ENCODE data around the gene SLITRK2. TPM values are rescaled to one million over a fixed set of nuclear protein-coding genes. Genes with fewer than 3 reads are reported as not detected.
A peak's percentile ranks its signal among the peaks of the same experiment; 100 is the strongest.

SLITRK2 gene
- total RNA-seq, 1 experiment from 2014 or later = 0.07 TPM

DNA sequence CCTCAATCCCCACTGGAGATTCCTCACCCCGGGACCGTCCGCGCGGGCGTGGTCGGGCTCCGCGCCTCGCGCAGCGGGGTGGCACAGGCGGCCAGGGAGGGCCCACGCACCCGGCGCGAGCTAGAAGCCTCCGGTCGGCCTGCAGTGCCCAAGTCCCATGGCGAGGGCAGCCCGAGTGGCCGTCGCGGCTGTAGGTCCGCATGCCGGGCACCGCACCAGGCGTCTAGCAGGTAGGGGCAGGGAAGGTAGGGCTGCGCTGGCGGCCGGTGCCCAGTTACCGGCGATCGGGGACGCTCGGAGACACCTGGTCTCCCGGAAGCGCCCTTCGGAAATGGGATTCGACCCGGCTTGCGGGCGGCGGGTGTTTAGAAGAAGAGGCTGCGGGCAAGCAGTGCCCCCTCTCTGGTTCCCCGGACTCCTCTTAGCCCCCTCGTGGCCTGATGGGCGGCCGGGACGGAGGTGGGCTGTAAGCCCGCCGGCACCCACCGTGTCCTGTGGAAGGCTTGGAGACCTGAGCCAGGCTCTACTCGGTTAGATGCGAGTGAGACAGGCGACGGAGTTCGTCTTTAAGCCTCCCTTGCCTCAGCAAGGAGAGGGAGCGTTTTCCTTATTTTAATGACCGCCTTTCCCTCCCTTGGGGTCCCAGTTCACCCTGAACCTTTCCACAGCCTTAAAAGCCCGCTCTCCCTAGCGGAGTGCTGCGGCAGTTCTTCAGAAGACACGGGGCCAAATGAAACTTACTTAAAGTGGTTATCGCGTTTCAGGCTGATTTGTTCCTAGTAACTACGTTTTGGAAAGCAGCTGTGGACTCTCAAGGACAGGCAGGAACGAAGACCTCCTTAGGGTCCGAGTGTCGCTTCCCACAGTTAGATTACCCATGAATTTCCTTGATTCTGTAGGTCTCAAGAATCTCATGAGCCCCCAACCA, 821 bp downstream of the SLITRK2 start:
- no peaks in the 10 kb centered on the region for H3K79me2 ChIP-seq (ENCODE audit: low read length)
- no TSS peak for BruUV-seq (replicated peaks)
- no peak for TF ChIP-seq EZH2phosphoT487 (IDR thresholded peaks at IDR 0.05; ENCODE audit: borderline replicate concordance, low read length)
- no peak for TF ChIP-seq EZH2 (IDR thresholded peaks at IDR 0.05; ENCODE audit: low read length, unreplicated experiment)
- TF ChIP-seq, protein P1, sequence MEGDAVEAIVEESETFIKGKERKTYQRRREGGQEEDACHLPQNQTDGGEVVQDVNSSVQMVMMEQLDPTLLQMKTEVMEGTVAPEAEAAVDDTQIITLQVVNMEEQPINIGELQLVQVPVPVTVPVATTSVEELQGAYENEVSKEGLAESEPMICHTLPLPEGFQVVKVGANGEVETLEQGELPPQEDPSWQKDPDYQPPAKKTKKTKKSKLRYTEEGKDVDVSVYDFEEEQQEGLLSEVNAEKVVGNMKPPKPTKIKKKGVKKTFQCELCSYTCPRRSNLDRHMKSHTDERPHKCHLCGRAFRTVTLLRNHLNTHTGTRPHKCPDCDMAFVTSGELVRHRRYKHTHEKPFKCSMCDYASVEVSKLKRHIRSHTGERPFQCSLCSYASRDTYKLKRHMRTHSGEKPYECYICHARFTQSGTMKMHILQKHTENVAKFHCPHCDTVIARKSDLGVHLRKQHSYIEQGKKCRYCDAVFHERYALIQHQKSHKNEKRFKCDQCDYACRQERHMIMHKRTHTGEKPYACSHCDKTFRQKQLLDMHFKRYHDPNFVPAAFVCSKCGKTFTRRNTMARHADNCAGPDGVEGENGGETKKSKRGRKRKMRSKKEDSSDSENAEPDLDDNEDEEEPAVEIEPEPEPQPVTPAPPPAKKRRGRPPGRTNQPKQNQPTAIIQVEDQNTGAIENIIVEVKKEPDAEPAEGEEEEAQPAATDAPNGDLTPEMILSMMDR (conservative IDR thresholded peaks at IDR 0.05; ENCODE audit: low read depth, low read length) = no peak
- H2AFZ ChIP-seq (ENCODE audit: low read length) = no peak overlapping the region
- H3K4me2 ChIP-seq (ENCODE audit: low read length) = 0 out of 2 replicates have a peak overlapping the region, but pooled peaks have one; percentile 19
- no peak for DNase-seq
- no peaks in the 10 kb centered on the region for H3K36me3 ChIP-seq (ENCODE audit: low read depth, low read length)
- no peaks in the 10 kb centered on the region for H3K9me2 ChIP-seq (replicated peaks; ENCODE audit: low read length)
- H3F3A ChIP-seq (ENCODE audit: low read length, unreplicated experiment) = no peaks in the 10 kb centered on the region
- CTCF ChIA-PET = no interaction called here
- ATAC-seq = no peak
- H3K9me3 ChIP-seq (ENCODE audit: low read length) = no peaks in the 10 kb centered on the region
- no peak overlapping the region for H3K9ac ChIP-seq (ENCODE audit: low read length)
- no peak overlapping the region for H3K27ac ChIP-seq (ENCODE audit: low read length)
- H3K4me3 ChIP-seq (ENCODE audit: low read length) = no peak overlapping the region
- peaks cover 70% of the 10 kb centered on the region for H3K27me3 ChIP-seq (ENCODE audit: low read length)
- H3K4me1 ChIP-seq (ENCODE audit: insufficient read depth, low read length) = no peaks in the 10 kb centered on the region
- H4K20me1 ChIP-seq (ENCODE audit: low read length) = no peaks in the 10 kb centered on the region
- POLR2A ChIA-PET (ENCODE audit: unreplicated experiment) = no interaction called here
- intact Hi-C loops (cut with micrococcal nuclease) = no loop called here

DNA sequence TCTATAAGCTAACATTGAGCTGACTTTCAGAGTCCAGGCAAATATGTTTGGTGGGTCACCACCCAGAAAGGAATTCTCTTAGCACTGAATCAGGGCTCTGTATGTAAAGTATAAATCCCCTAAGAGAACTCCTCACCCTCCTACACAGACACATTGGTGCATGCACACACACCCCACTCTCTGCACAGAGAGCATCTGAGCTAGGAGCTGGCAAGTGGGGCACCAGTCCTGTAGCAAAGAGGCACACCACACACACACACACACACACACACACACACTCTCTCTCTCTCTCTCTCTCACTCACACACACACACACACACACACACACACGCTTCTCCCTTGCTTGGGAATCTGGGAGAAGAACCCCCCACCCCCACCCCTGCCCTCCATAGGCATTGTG, 3.2 kb downstream of the SLITRK2 start:
- no peak overlapping the region for H2AFZ ChIP-seq (ENCODE audit: low read length)
- TF ChIP-seq EZH2 (IDR thresholded peaks at IDR 0.05; ENCODE audit: low read length, unreplicated experiment) (no peak), EZH2phosphoT487 (IDR thresholded peaks at IDR 0.05; ENCODE audit: borderline replicate concordance, low read length) (no peak)
- TF ChIP-seq, protein P1 (conservative IDR thresholded peaks at IDR 0.05; ENCODE audit: low read depth, low read length) = no peak
- no peaks in the 10 kb centered on the region for H3K9me3 ChIP-seq (ENCODE audit: low read length)
- POLR2A ChIA-PET (ENCODE audit: unreplicated experiment) = no interaction called here
- H3K79me2 ChIP-seq (ENCODE audit: low read length) = no peaks in the 10 kb centered on the region
- no TSS peak for BruUV-seq (replicated peaks)
- H3K4me3 ChIP-seq (ENCODE audit: low read length) = no peak overlapping the region
- ATAC-seq = no peak
- no peak overlapping the region for H3K27ac ChIP-seq (ENCODE audit: low read length)
- no peak overlapping the region for H3K9ac ChIP-seq (ENCODE audit: low read length)
- peaks cover 82% of the 10 kb centered on the region for H3K27me3 ChIP-seq (ENCODE audit: low read length)
- no peak for DNase-seq
- H3K9me2 ChIP-seq (replicated peaks; ENCODE audit: low read length) = no peaks in the 10 kb centered on the region
- intact Hi-C loops (cut with micrococcal nuclease) = no loop called here
- CTCF ChIA-PET = no interaction called here
- H3K4me2 ChIP-seq (ENCODE audit: low read length) = no peak overlapping the region
- no peaks in the 10 kb centered on the region for H3K4me1 ChIP-seq (ENCODE audit: insufficient read depth, low read length)
- H4K20me1 ChIP-seq (ENCODE audit: low read length) = no peaks in the 10 kb centered on the region
- no peaks in the 10 kb centered on the region for H3F3A ChIP-seq (ENCODE audit: low read length, unreplicated experiment)
- H3K36me3 ChIP-seq (ENCODE audit: low read depth, low read length) = no peaks in the 10 kb centered on the region

DNA sequence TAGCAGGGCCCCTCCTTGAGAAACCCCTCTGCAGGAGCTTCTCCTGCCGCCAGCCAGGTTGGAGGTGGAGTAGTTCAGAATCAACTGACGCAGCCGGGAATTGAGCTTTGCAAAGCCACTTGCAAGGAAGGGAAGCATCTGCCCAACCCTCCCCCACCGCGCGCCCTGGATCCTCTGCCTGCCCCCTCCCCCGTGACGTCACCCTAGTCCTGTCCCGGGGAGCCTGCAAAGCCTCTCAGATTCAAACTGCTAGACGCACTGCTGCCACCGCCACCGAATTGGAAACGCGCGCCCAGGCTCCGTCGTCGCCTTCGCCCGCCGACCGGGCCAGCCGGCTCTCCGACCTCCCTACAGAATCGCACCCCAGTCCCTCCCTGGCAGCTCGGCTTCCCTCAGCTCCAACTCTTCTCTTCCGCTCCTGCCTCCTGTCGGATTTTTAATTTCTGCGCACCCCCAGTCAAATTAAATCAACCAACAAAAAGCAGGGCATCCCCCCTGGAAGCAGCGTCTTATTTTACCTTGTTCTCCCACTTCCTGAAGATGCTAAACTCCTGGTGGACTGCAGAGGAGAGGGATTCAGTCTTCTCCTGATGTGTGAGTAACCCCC, 3.8 kb downstream of the SLITRK2 start:
- Histone ChIP-seq H3K9ac (ENCODE audit: low read length) (no peak overlapping the region), H3K36me3 (ENCODE audit: low read depth, low read length) (no peaks in the 10 kb centered on the region), H3K27ac (ENCODE audit: low read length) (no peak overlapping the region), H3K9me3 (ENCODE audit: low read length) (no peaks in the 10 kb centered on the region), H3K27me3 (ENCODE audit: low read length) (peaks cover 77% of the 10 kb centered on the region), H3K79me2 (ENCODE audit: low read length) (no peaks in the 10 kb centered on the region), H3K4me3 (ENCODE audit: low read length) (no peak overlapping the region), H3K9me2 (replicated peaks; ENCODE audit: low read length) (no peaks in the 10 kb centered on the region), H2AFZ (ENCODE audit: low read length) (no peak overlapping the region), H3K4me1 (ENCODE audit: insufficient read depth, low read length) (no peaks in the 10 kb centered on the region), H4K20me1 (ENCODE audit: low read length) (no peaks in the 10 kb centered on the region), H3K4me2 (ENCODE audit: low read length) (no peak overlapping the region), H3F3A (ENCODE audit: low read length, unreplicated experiment) (no peaks in the 10 kb centered on the region)
- no peak for DNase-seq
- ChIA-PET CTCF (no interaction called here), POLR2A (ENCODE audit: unreplicated experiment) (no interaction called here)
- ATAC-seq = no peak
- no TSS peak for BruUV-seq (replicated peaks)
- TF ChIP-seq EZH2phosphoT487 (IDR thresholded peaks at IDR 0.05; ENCODE audit: borderline replicate concordance, low read length) (no peak), EZH2 (IDR thresholded peaks at IDR 0.05; ENCODE audit: low read length, unreplicated experiment) (no peak)
- TF ChIP-seq, protein P1 (conservative IDR thresholded peaks at IDR 0.05; ENCODE audit: low read depth, low read length) = no peak
- intact Hi-C loops (cut with micrococcal nuclease) = no loop called here
